LNCAP (cell line): ENCODE results near the gene TFB2M.

Experiments
- TF ChIP-seq, protein P1 (sequence below): fragments of 450-650 bp; IDR thresholded peaks from 2 replicates; pipeline ENCODE4 v1.5.1; 2017; ENCODE audit warnings: mild to moderate bottlenecking

Gene TFB2M

DNA sequence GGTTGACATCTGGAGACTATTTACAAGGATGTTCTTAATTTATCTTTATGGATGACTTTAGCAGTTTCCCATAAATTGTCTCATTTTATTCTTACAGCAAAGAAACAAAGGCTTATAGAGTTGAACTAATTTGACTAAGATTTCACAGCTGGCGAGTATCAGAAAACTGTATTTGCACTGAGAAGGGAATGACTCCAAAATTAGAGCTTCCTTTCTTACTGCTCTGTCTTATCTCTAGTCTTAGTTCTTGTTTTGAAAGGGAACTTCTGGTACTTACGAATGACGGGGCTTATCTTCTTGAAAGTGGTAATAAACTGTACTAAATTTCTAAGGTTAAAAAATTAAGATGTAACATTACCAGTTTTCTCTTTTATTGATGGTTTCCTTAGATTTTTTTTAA is 13.8 kb upstream of the TFB2M start:
- TF ChIP-seq, protein P1, sequence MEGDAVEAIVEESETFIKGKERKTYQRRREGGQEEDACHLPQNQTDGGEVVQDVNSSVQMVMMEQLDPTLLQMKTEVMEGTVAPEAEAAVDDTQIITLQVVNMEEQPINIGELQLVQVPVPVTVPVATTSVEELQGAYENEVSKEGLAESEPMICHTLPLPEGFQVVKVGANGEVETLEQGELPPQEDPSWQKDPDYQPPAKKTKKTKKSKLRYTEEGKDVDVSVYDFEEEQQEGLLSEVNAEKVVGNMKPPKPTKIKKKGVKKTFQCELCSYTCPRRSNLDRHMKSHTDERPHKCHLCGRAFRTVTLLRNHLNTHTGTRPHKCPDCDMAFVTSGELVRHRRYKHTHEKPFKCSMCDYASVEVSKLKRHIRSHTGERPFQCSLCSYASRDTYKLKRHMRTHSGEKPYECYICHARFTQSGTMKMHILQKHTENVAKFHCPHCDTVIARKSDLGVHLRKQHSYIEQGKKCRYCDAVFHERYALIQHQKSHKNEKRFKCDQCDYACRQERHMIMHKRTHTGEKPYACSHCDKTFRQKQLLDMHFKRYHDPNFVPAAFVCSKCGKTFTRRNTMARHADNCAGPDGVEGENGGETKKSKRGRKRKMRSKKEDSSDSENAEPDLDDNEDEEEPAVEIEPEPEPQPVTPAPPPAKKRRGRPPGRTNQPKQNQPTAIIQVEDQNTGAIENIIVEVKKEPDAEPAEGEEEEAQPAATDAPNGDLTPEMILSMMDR, result no peak

DNA sequence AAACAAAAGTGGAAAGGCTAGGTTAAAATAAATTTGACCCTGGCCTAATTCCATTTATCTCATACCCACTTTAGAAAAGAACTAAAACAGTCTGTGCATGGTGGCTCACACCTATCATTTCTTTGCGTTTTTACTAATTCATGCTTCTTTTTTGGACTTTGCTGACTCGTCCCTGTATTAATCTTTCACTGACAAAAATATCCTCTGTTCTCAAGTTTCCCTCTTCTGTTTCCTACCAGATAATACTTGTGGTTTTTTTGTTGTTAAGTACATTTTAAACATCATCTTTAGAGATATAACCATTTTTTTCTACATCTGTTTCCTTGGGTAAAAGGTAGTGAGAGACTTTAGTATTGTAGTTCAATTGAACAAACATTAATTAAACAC is 11.7 kb upstream of the TFB2M start:
- TF ChIP-seq, protein P1, result no peak

DNA sequence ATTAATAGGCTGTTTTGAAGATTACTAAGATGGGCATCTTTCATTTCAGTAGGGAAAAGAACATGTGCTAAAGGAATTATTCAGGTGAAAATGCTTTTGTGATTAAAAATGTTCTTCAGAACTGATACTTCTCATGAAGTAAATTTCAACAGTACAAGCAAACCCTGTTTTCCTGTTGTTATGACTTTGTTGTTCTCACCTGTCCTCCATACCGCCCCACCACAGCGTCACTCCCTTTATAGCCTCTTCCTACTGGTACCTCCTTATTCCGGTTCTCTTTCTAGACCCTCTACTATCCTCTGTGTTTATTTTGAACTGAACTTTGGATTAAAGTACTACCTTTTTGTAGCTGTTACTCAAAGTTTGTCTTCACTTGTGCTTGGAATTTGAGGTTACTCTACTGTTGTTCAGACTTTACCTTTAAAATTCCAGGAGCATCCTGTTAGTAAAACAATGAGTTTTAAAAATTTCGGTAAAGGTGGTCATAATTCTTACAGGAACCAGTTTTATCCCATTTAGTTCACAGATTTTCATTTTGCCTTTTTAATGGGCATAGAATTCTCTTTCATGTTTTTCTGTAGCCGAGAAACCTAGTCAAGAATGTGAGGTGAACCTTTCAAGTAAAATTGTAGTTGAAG is 11.1 kb upstream of the TFB2M start:
- TF ChIP-seq, protein P1, result no peak

DNA sequence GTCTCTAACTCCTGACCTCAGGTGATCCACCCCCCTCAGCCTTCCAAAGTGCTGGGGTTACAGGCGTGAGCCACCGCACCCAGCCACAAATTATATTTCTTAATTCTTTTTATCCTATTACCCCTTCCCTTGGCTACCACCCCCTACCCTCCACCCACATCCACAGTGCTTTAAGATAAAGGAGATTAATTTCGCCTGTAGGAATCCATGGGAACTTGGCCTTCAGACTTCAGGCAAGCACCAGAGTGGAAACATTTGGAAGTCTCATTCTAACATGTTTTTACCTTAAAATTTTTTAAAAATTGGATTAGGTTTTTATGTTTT is 10.6 kb upstream of the TFB2M start:
- TF ChIP-seq, protein P1, result no peak

DNA sequence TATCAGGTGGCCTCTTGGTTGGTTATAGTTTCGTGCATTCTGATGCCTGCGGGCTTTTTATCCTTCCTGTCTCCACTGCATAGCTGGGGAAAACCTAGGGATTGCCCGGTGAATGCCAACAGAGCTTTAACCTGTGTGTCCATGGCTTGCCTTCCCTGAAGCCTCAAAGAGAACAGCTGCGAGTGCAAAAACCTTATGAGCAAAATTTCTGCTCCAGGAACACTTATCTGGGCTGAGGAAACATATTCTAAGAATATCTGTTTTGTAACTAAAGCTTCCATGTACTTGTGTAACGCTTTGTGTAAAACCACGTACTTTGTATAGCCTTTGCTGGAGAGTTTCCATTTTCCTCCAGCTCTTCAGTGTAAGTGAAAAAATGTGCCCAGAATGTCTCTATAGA is 7.4 kb upstream of the TFB2M start:
- TF ChIP-seq, protein P1, result no peak

DNA sequence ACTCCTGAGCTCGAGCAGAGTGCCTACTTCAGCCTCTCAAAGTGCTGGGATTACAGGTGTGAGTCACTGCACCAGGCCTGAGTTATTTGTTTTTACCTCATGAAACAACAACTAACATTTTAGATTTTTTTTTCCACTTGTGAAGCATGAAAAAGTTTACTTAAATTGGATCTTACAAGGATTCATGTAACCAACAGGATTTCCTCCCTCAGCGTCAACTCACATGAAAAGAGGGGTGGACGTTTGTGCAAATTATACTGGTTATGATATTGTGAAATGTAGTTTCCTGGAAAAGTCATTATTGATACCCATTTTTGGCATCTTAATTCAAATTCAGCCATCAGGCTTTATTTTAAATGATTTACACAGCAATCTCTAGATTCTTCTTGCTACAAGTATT is 6.7 kb upstream of the TFB2M start:
- TF ChIP-seq, protein P1, result no peak

DNA sequence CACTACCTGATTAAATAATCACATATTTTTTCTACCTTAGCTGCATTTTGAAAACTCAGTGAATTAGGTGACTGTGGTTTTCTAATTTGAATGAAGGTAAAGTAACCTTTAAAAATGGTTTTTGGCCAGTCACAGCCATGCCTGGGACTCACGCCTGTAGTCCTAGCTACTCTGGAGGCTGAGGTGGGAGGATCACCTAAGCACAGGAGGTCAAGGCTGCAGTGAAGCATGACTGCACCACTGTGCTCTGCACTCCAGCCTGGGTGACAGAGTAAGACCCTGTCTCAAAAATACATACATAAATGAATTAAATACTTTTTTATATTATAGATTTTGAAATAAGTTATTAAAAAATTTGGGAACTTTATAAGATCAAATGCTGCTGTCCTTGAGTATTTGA is 5.9 kb upstream of the TFB2M start:
- TF ChIP-seq, protein P1, result no peak
